ENCODE measurements around the gene SIAE. TPM values are rescaled to one million over a fixed set of nuclear protein-coding genes. Genes with fewer than 3 reads are reported as not detected.

Gene SIAE
- total and polyA plus RNA-seq, 10 of the 15 experiments (the other 5 are each of a cell fraction or from before 2014, with no cell fraction given), result 0.93 to 6.9 (median 4.2) TPM

DNA sequence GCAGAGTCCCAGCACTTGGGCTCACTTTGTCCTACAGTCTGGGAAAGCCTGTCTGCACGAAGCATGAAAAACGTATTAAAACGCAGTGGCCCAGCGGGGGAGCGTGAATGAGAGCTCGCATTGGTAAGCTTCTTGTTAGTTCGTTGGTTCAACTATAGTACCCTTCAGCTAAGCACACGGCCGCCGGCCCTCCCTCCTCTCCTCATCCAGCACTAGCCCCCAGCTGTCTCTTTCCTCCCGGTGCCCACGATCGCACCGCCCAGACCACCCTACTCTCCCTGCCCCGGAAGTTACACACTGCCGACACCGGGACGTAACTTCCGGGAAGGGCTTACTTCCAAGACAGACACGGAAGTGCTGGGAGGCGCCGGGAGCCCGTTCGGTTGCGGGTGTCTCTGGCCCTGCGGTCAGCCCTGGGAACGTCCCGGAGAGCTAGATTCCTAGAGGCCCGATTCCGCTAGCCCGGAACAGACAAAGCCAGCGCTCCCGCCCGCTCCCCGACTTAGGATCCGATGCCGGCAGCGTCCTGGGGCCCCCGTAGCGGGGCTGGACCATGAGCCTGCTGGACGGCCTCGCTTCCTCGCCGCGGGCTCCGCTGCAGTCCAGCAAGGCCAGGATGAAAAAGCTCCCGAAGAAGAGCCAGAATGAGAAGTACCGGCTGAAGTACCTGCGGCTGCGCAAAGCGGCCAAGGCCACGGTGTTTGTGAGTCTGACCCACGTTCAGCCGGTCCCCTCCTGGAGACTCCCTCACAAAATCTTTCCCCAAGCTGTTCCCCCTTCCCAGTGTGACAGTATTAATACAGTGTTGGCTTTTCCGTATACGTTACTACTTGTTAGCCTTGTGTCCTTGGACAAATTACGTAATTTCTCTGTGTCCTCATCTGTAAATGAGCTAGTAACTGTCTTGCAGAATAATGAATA is 50.7 kb downstream of the SIAE start, which contains the start of gene TBRG1 (continued):
- TF ChIP-seq EZH2 (IDR thresholded peaks at IDR 0.05; ENCODE audit: borderline replicate concordance, control insufficient read depth, low read depth, low read length), result no peak
- TF ChIP-seq, protein P1, sequence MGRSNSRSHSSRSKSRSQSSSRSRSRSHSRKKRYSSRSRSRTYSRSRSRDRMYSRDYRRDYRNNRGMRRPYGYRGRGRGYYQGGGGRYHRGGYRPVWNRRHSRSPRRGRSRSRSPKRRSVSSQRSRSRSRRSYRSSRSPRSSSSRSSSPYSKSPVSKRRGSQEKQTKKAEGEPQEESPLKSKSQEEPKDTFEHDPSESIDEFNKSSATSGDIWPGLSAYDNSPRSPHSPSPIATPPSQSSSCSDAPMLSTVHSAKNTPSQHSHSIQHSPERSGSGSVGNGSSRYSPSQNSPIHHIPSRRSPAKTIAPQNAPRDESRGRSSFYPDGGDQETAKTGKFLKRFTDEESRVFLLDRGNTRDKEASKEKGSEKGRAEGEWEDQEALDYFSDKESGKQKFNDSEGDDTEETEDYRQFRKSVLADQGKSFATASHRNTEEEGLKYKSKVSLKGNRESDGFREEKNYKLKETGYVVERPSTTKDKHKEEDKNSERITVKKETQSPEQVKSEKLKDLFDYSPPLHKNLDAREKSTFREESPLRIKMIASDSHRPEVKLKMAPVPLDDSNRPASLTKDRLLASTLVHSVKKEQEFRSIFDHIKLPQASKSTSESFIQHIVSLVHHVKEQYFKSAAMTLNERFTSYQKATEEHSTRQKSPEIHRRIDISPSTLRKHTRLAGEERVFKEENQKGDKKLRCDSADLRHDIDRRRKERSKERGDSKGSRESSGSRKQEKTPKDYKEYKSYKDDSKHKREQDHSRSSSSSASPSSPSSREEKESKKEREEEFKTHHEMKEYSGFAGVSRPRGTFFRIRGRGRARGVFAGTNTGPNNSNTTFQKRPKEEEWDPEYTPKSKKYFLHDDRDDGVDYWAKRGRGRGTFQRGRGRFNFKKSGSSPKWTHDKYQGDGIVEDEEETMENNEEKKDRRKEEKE (IDR thresholded peaks at IDR 0.05), result no peak
- TF ChIP-seq TBL1XR1 (IDR thresholded peaks at IDR 0.05; ENCODE audit: low read depth, low read length), result 0 out of 2 replicates have a peak, but pooled peaks have one; percentile 43
- TF ChIP-seq BHLHE40 (IDR thresholded peaks at IDR 0.05; ENCODE audit: borderline replicate concordance in 1 of 2, low read depth in 2 of 2, low read length in 1 of 2), result peak in 1 of 2 experiments; percentile 3; a peak in 1 of 4 replicates
- TF ChIP-seq TARDBP (IDR thresholded peaks at IDR 0.05; ENCODE audit: borderline replicate concordance), result 0 out of 2 replicates have a peak, but pooled peaks have one; percentile 59
- TF ChIP-seq, protein P2, sequence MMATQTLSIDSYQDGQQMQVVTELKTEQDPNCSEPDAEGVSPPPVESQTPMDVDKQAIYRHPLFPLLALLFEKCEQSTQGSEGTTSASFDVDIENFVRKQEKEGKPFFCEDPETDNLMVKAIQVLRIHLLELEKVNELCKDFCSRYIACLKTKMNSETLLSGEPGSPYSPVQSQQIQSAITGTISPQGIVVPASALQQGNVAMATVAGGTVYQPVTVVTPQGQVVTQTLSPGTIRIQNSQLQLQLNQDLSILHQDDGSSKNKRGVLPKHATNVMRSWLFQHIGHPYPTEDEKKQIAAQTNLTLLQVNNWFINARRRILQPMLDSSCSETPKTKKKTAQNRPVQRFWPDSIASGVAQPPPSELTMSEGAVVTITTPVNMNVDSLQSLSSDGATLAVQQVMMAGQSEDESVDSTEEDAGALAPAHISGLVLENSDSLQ (IDR thresholded peaks at IDR 0.05), result peak; percentile 39; the same call in 1 of the 2 replicates
- TF ChIP-seq, protein P3, sequence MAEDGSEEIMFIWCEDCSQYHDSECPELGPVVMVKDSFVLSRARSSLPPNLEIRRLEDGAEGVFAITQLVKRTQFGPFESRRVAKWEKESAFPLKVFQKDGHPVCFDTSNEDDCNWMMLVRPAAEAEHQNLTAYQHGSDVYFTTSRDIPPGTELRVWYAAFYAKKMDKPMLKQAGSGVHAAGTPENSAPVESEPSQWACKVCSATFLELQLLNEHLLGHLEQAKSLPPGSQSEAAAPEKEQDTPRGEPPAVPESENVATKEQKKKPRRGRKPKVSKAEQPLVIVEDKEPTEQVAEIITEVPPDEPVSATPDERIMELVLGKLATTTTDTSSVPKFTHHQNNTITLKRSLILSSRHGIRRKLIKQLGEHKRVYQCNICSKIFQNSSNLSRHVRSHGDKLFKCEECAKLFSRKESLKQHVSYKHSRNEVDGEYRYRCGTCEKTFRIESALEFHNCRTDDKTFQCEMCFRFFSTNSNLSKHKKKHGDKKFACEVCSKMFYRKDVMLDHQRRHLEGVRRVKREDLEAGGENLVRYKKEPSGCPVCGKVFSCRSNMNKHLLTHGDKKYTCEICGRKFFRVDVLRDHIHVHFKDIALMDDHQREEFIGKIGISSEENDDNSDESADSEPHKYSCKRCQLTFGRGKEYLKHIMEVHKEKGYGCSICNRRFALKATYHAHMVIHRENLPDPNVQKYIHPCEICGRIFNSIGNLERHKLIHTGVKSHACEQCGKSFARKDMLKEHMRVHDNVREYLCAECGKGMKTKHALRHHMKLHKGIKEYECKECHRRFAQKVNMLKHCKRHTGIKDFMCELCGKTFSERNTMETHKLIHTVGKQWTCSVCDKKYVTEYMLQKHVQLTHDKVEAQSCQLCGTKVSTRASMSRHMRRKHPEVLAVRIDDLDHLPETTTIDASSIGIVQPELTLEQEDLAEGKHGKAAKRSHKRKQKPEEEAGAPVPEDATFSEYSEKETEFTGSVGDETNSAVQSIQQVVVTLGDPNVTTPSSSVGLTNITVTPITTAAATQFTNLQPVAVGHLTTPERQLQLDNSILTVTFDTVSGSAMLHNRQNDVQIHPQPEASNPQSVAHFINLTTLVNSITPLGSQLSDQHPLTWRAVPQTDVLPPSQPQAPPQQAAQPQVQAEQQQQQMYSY (CRISPR knock-in tag; IDR thresholded peaks at IDR 0.05), result no peak
- peak; percentile 28; the same call in 1 of the 2 replicates for TF ChIP-seq CBX5 (IDR thresholded peaks at IDR 0.05; ENCODE audit: low read depth)
- TF ChIP-seq CREM (IDR thresholded peaks at IDR 0.05; ENCODE audit: low read depth), result peak; percentile 90
- TF ChIP-seq CBX3 (IDR thresholded peaks at IDR 0.05; ENCODE audit: borderline replicate concordance, low read depth), result no peak
- TF ChIP-seq PAX8 (IDR thresholded peaks at IDR 0.05), result no peak
- TF ChIP-seq HDGF (IDR thresholded peaks at IDR 0.05), result peak; percentile 60; the same call in 1 of the 2 replicates
- no peak for TF ChIP-seq SMARCA5 (IDR thresholded peaks at IDR 0.05)
- TF ChIP-seq IKZF1 (conservative IDR thresholded peaks at IDR 0.05), result peak; percentile 92
- peak; percentile 90 for TF ChIP-seq GATAD2B (conservative IDR thresholded peaks at IDR 0.05; ENCODE audit: low read depth)
- peak; percentile 97 for TF ChIP-seq POLR2A (IDR thresholded peaks at IDR 0.05; ENCODE audit: low read depth, low read length)
- TF ChIP-seq, protein P4, sequence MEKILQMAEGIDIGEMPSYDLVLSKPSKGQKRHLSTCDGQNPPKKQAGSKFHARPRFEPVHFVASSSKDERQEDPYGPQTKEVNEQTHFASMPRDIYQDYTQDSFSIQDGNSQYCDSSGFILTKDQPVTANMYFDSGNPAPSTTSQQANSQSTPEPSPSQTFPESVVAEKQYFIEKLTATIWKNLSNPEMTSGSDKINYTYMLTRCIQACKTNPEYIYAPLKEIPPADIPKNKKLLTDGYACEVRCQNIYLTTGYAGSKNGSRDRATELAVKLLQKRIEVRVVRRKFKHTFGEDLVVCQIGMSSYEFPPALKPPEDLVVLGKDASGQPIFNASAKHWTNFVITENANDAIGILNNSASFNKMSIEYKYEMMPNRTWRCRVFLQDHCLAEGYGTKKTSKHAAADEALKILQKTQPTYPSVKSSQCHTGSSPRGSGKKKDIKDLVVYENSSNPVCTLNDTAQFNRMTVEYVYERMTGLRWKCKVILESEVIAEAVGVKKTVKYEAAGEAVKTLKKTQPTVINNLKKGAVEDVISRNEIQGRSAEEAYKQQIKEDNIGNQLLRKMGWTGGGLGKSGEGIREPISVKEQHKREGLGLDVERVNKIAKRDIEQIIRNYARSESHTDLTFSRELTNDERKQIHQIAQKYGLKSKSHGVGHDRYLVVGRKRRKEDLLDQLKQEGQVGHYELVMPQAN (conservative IDR thresholded peaks at IDR 0.05), result peak; percentile 78
